DND-41 (cell line): Measurements from ENCODE around the gene COL6A3.

Source experiments
- EZH2 ChIP-seq: IDR thresholded peaks from 3 replicates; pipeline ENCODE4 v1.6.1; 2012; ENCODE audit warnings: borderline replicate concordance, low read depth, mild to moderate bottlenecking, moderate library complexity, low read length, inconsistent platforms; ENCODE audit not compliant: severe bottlenecking
- TF ChIP-seq, protein P1 (sequence below): IDR thresholded peaks from 2 replicates; pipeline ENCODE4 v1.5.1; 2012; ENCODE audit warnings: borderline replicate concordance, low read length, moderate library complexity, mild to moderate bottlenecking; ENCODE audit not compliant: poor library complexity, severe bottlenecking; ENCODE audit errors: extremely low read depth

DNA sequence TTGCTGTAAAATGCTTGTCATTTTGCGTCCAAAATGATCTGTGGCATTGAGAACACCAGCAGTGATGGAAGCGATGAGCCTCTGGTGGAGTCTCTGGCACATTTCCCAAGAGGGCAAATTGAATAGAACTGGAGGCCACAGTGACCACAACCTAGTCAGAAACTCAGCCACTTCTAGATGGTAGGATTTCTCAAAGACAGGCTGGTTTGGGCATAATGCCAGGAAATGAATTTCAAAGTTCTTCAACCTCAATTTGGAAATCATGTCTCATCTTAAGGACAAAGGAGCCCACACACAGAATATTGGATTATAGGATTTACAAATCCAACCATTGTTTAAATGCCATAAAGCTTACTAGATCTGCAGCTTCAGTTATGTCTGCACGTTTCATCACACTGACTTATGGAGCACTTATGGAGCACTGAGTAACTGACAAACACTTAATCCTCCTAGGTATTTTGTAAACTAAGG lies 132.1 kb downstream of the COL6A3 start:
- TF ChIP-seq, protein P1, sequence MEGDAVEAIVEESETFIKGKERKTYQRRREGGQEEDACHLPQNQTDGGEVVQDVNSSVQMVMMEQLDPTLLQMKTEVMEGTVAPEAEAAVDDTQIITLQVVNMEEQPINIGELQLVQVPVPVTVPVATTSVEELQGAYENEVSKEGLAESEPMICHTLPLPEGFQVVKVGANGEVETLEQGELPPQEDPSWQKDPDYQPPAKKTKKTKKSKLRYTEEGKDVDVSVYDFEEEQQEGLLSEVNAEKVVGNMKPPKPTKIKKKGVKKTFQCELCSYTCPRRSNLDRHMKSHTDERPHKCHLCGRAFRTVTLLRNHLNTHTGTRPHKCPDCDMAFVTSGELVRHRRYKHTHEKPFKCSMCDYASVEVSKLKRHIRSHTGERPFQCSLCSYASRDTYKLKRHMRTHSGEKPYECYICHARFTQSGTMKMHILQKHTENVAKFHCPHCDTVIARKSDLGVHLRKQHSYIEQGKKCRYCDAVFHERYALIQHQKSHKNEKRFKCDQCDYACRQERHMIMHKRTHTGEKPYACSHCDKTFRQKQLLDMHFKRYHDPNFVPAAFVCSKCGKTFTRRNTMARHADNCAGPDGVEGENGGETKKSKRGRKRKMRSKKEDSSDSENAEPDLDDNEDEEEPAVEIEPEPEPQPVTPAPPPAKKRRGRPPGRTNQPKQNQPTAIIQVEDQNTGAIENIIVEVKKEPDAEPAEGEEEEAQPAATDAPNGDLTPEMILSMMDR, result no peak
- no peak for TF ChIP-seq EZH2
